ENCODE data around the gene GSDME. TPM values are rescaled to one million over a fixed set of nuclear protein-coding genes. Genes with fewer than 3 reads are reported as not detected.

GSDME gene
- total and polyA plus RNA-seq, 9 donors, result 14.3 to 37.0 (median 29.2) TPM

DNA sequence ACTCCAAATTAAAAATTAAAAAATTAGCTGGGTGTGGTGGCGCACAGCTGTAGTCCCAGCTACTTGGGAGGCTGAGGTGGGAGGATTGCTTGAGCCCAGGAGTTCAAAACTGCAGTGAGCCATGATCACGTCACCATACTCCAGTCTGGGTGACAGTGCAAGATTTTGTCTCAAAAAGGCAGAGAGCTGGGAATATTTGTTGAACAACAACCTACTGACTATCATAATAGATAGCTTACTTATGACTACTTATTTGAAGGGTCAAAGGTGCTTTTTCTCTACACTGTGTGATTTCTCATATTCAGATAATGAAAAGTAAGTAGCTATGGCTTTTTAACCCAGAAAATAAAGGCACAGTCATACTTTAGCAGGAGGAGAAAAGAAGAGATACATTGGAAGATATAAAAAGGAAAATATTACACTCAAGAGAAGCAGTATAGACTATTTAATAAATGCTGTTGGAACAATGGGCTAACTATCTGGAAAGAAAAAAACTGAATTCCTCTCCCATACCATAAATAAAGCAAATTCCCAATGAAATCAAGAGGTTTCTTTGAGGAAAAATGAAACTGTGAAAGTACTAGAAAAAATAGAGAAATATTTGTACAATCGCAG lies 6.7 kb downstream of the GSDME start:
- TF ChIP-seq POLR2A (IDR thresholded peaks at IDR 0.05) (no peak), EP300 (IDR thresholded peaks at IDR 0.05) (no peak)
- TF ChIP-seq, protein P1, sequence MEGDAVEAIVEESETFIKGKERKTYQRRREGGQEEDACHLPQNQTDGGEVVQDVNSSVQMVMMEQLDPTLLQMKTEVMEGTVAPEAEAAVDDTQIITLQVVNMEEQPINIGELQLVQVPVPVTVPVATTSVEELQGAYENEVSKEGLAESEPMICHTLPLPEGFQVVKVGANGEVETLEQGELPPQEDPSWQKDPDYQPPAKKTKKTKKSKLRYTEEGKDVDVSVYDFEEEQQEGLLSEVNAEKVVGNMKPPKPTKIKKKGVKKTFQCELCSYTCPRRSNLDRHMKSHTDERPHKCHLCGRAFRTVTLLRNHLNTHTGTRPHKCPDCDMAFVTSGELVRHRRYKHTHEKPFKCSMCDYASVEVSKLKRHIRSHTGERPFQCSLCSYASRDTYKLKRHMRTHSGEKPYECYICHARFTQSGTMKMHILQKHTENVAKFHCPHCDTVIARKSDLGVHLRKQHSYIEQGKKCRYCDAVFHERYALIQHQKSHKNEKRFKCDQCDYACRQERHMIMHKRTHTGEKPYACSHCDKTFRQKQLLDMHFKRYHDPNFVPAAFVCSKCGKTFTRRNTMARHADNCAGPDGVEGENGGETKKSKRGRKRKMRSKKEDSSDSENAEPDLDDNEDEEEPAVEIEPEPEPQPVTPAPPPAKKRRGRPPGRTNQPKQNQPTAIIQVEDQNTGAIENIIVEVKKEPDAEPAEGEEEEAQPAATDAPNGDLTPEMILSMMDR (IDR thresholded peaks at IDR 0.05), result no peak
- DNase-seq, result no peak
- H3K27me3 ChIP-seq, result no peaks in the 10 kb centered on the region

DNA sequence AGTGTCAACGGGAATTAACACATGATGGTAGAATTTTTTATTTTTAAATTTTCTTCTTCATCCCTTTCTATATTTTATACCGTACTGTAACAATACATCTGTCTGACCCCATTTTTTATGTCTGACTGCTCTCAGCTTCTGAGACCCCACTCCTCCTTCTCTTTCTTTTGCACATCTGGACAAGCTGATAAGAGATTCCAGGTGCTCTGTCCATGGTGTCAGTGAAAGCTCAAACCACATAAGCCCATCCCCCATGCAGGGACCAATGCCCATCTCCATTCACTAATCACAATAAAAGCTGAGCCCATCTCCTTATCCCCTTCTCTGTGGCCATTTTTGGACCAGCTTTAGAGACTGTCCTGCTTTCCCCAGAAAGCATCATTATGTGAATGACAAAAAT lies 8.7 kb downstream of the GSDME start:
- intact Hi-C loops (cut with DNase I), result no loop called here
- H3K36me3 ChIP-seq, result no peaks in the 10 kb centered on the region
- H3K9me3 ChIP-seq, result no peaks in the 10 kb centered on the region
- no peak overlapping the region for H3K27ac ChIP-seq
- no peak overlapping the region for H3K4me3 ChIP-seq
- TF ChIP-seq, protein P1 (IDR thresholded peaks at IDR 0.05), result no peak
- TF ChIP-seq EP300 (IDR thresholded peaks at IDR 0.05), result no peak
- TF ChIP-seq POLR2A (IDR thresholded peaks at IDR 0.05), result no peak
- H3K27me3 ChIP-seq, result no peaks in the 10 kb centered on the region
- no peaks in the 10 kb centered on the region for H3K4me1 ChIP-seq (ENCODE audit: insufficient read depth)
- no peak for DNase-seq
- whole genome bisulfite sequencing, 3 donors, result 92 to 96% (median 95%) methylated on average over 2 of the region's 2 CpGs

More for the DNA sequence above, 6.7 kb downstream of the GSDME start:
- no peak overlapping the region for H3K27ac ChIP-seq
- H3K4me3 ChIP-seq, result no peak overlapping the region
- 79 to 82% (median 80%) methylated on average over 3 of the region's 3 CpGs for WGBS, 3 donors
- intact Hi-C loops (cut with DNase I), result no loop called here
- no peaks in the 10 kb centered on the region for H3K4me1 ChIP-seq (ENCODE audit: insufficient read depth)
- H3K36me3 ChIP-seq, result no peaks in the 10 kb centered on the region
- H3K9me3 ChIP-seq, result no peaks in the 10 kb centered on the region

DNA sequence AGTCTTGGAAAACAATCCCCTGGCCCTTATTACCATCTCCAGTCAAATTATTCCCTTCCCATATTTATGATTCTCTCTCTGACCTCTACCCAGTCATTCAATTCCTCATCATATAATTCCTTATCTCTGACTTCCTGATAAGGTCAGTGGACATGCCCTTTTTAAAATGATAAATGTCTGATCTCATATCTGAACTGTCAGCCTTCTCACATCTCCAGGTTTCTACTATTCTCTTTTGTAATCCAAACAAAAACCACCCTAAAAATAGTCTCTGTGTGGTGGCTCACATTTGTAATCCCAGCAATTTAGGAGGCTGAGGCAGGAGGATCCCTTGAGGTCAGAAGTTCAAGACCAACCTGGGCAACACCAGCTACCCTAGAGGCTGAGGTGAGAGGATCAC lies 11.9 kb downstream of the GSDME start:
- Histone ChIP-seq H3K27me3 (no peaks in the 10 kb centered on the region), H3K27ac (no peak overlapping the region), H3K9me3 (no peaks in the 10 kb centered on the region), H3K36me3 (no peaks in the 10 kb centered on the region), H3K4me1 (ENCODE audit: insufficient read depth) (peaks cover 3% of the 10 kb centered on the region), H3K4me3 (no peak overlapping the region)
- no peak for DNase-seq
- TF ChIP-seq EP300 (IDR thresholded peaks at IDR 0.05) (no peak), POLR2A (IDR thresholded peaks at IDR 0.05) (no peak)
- TF ChIP-seq, protein P1 (IDR thresholded peaks at IDR 0.05), result no peak
- intact Hi-C loops (cut with DNase I), result no loop called here

DNA sequence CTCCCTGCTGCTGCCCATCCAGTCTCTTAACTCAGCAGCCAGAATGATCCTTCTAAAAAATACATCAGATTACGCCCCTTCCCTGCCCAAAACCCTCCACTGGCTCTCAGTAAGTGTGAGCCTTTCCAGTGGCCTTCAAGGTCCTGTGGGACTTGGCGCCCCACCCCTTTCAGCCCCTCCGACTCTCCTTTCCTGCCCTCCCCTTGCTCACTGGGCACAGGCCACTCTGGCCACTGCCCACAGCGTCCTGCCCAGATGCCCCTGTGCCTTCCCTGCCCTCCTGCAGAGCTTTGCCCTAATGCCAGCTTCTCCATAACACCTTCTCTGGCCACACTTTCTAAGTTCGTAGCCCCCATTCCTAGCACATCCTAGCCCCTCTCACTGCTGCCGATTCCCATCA lies 13.8 kb downstream of the GSDME start:
- H3K27me3 ChIP-seq, result no peaks in the 10 kb centered on the region
- 92 to 97% (median 95%) methylated on average over 6 of the region's 6 CpGs for WGBS, 3 donors
- H3K4me3 ChIP-seq, result no peak overlapping the region
- no peak for DNase-seq
- TF ChIP-seq, protein P1 (IDR thresholded peaks at IDR 0.05), result no peak
- TF ChIP-seq POLR2A (IDR thresholded peaks at IDR 0.05), result no peak
- no peak for TF ChIP-seq EP300 (IDR thresholded peaks at IDR 0.05)
- no peaks in the 10 kb centered on the region for H3K9me3 ChIP-seq
- H3K27ac ChIP-seq, result no peak overlapping the region
- intact Hi-C loops (cut with DNase I), result no loop called here
- no peaks in the 10 kb centered on the region for H3K36me3 ChIP-seq
- H3K4me1 ChIP-seq (ENCODE audit: insufficient read depth), result peaks cover 3% of the 10 kb centered on the region
